SKM-1 (cell line): ENCODE measurements around the gene ARHGEF37.
"Not testable (repeated sequence)": the region's sequence is repeated elsewhere in the genome, so short reads cannot be mapped to it uniquely, and the experiment has no call there.

ENCODE experiments used
- DNase-seq: peaks from one replicate; lab custom pipeline; 2025; ENCODE audit not compliant: unreplicated experiment; lab: John Stamatoyannopoulos, UW

Gene ARHGEF37

GRCh38 chr5:149581192-149581861 lies at the start of gene ARHGEF37:
TSS of gene ARHGEF37 (plus strand) at chr5:149581498. CDS start at chr5:149597770, 16,272 bp downstream.
- no peak for DNase-seq

DNA sequence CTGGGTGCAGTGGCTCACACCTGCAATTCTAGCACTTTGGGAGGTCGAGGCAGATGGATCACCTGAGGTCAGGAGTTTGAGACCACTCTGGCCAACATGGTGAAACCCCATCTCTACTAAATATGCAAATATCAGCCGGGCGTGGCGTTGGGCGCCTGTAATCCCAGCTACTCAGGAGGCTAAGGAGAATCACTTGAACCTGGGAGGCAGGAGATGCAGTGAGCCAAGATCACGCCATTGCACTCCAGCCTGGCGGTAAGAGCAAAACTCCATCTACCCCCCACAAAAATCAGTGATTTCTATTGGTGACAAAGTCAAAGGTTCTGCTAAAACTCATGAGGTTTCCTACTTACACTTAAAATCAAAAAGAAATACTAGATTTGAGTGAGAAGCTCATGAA lies 48.9 kb upstream of the ARHGEF37 start:
- no peak for DNase-seq

DNA sequence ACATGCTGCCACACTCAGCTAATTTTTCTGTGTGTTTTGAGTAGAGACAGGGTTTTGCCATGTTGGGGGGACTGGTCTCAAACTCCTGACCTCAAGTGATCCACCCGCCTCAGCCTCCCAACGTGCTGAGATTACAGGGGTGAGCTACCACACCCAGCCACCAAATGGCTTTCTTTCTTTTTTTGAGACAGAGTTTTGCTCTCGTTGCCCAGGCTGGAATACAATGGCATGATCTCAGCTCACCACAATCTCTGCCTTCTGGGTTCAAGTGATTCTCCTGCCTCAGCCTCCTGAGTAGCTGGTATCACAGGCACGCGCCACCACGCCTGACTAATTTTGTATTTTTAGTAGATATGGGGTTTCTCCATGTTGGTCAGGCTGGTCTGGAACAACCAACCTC lies 45.5 kb upstream of the ARHGEF37 start:
- not testable (repeated sequence) for DNase-seq

DNA sequence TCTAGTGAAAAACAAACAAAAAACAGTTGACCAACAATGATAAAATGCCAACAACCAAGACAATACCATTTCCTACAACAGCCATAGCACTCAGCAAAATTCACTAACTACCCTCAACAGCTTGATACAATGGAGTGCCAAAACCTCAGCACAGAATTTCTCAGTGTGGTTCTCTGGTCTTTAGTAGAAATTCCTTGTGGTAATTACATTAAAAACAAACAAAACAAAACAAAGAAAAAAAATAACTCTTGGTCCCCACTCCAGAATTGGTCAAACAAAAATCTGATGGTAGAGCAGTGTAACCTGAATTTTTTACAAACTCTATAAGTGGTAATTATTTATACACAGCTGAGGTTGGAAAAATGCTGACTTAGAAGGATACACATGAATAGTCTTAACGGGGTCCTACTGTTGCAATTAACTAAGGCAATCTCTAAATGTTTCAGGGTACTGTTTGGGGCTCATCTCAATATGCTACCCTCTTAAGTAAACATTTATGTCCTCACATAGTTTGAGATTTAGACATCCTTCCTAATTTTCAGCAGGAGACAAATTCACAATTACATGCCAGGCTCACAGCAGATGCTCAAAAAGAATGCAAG lies 43.8 kb upstream of the ARHGEF37 start:
- DNase-seq, result no peak

DNA sequence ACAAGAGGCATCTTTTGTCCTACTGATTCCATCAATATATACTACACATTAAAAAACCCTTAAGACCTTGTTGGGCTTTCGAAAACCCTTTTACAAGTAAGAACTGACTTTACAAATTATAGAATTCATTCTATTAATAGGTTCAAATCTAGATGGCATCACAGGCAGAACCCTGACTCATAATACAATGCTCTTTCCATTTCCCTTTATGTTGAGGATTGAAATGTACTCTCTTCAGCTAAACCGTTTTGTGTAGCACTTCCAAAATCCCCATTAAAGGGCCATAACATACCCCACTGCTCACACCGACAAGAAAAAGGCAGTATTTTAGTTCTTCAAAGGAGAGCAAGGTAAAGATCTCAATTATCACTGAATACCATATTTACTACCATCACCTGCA lies 41.2 kb upstream of the ARHGEF37 start:
- DNase-seq, result no peak

GRCh38 chr5:149541893-149542292 lies 39.4 kb upstream of the ARHGEF37 start:
- no peak for DNase-seq

GRCh38 chr5:149543361-149544027 lies 37.8 kb upstream of the ARHGEF37 start:
- DNase-seq, result no peak

- no peak for DNase-seq
Measured at GRCh38 chr5:149544028-149544420, 37.3 kb upstream of the ARHGEF37 start.

DNA sequence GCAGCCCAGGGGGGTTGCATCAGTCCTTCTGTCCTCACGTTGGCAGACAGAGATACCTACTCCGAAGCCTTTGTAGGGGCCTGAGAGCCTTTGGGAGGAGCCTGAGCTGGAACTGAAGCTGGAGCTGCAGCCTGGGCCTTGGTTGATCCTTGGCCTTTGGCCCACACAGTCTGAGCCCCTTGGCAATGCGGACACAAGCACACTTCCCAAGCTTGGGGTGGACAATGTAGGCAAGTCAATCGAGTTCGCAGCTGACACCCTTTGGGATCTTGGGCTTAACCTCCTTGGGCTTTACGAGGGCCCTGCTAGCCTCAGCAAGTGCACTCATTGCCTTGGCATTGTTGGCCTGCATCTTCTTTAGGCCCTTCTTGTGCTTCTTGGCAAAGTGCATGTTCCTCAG lies 36.0 kb upstream of the ARHGEF37 start:
- DNase-seq, result no peak

- DNase-seq, result no peak
Measured at GRCh38 chr5:149546974-149547373, 34.3 kb upstream of the ARHGEF37 start.

GRCh38 chr5:149549461-149550267 lies 31.6 kb upstream of the ARHGEF37 start:
- DNase-seq, result no peak

- peak; percentile 66 for DNase-seq
Measured at GRCh38 chr5:149550268-149550583, 31.1 kb upstream of the ARHGEF37 start.

DNA sequence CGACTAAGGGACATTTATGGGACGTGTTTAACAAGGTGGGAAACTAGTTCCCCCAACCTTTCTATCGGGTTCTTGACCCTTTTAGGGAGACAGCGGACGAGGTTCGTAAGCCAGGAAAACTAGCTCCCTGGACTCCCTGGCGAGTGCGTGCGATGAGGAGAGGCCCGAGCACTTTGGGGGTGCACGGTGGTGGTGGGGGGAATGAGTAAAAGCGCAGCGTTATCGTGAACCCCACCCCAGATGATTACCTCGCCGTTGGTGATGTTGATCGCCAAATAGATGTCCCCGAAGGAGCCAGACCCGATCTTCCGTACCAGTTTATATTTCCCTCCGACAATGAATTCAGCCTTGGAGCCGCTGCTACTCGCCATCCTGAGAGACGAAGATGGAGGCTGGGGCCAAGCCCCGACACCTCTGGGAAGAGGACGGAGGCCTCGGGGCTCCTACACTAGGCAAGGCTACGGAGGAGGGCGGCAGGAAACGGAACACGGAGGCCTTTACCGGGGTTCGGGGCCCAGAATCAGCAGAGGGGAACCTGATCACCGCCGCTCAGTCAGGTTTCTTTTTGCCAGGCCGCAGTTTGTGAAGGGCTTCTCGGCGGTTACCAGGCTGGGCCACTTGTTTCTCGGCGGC lies 30.6 kb upstream of the ARHGEF37 start:
- no peak for DNase-seq

- DNase-seq, result peak; percentile 94
Measured at GRCh38 chr5:149551227-149552037, 29.9 kb upstream of the ARHGEF37 start, which contains the start of gene CSNK1A1. TSS of gene CSNK1A1 (minus strand) at chr5:149551439. CDS start at chr5:149550964, 475 bp downstream.

GRCh38 chr5:149552038-149552494 lies 29.2 kb upstream of the ARHGEF37 start:
- no peak for DNase-seq

GRCh38 chr5:149552553-149553160 lies 28.6 kb upstream of the ARHGEF37 start:
- DNase-seq, result no peak

- no peak for DNase-seq
Measured at GRCh38 chr5:149559706-149560105, 21.6 kb upstream of the ARHGEF37 start.

GRCh38 chr5:149561848-149562247 lies 19.4 kb upstream of the ARHGEF37 start:
- no peak for DNase-seq

DNA sequence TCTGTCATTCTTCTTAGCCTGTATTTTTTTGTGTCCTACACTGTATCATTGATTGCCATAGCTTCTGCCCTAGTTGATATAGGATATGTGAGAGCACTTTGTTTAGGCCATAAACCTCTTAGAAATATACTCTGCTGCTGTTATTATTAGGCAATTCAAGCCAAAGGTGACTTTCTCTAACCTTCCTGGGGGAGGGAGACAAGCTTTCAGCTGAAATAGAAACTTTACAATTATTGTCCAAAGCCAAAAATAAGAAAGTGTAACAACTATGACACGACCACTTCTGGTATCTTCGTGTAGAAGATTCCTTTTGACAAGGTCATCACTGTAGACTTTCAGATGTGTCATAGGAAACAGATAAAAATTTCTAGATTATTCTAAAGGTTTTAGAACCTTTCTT lies 17.8 kb upstream of the ARHGEF37 start:
- no peak for DNase-seq
